ENCODE measurements around the gene POLR3B. TPM values are rescaled to one million over a fixed set of nuclear protein-coding genes. Genes with fewer than 3 reads are reported as not detected.
A peak's percentile ranks its signal among the peaks of the same experiment; 100 is the strongest.

POLR3B gene
- polyA plus RNA-seq, 1 experiment: 14.1 TPM

DNA sequence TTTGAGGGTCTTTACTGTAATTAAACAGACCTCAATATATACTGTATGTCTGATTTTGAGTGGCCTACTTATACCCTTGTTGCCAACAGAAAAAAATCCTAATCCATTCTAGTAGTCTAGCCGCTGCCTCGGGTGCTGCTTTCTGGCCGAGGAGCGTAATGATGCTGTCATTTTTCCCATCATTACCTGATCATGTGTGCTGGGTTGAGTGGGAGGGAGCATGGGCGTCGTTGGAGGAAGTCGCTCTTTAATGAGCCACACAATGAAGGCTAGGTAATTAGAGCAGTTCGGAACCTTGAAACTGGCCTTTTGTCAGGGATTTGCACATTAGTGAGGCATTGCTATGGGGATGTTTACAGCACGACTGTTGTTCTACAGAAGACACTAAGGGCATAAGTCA lies 149.1 kb downstream of the POLR3B start:
- no peak overlapping the region for H3K4me3 ChIP-seq (ENCODE audit: low read depth, low read length)
- DNase-seq (ENCODE audit: low read depth, low spot score): no peak
- TF ChIP-seq, protein P1, sequence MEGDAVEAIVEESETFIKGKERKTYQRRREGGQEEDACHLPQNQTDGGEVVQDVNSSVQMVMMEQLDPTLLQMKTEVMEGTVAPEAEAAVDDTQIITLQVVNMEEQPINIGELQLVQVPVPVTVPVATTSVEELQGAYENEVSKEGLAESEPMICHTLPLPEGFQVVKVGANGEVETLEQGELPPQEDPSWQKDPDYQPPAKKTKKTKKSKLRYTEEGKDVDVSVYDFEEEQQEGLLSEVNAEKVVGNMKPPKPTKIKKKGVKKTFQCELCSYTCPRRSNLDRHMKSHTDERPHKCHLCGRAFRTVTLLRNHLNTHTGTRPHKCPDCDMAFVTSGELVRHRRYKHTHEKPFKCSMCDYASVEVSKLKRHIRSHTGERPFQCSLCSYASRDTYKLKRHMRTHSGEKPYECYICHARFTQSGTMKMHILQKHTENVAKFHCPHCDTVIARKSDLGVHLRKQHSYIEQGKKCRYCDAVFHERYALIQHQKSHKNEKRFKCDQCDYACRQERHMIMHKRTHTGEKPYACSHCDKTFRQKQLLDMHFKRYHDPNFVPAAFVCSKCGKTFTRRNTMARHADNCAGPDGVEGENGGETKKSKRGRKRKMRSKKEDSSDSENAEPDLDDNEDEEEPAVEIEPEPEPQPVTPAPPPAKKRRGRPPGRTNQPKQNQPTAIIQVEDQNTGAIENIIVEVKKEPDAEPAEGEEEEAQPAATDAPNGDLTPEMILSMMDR (IDR thresholded peaks at IDR 0.05; ENCODE audit: low read depth, low read length): no peak
- CTCF ChIA-PET: interaction anchor here (0.6 kb wide), 1 partner anchor 414 kb away, joined by 3 read pairs; no protein-coding TSS in a partner anchor
- H3K9me3 ChIP-seq (ENCODE audit: control insufficient read depth, insufficient read depth, low read length): no peaks in the 10 kb centered on the region
- H3K27me3 ChIP-seq (ENCODE audit: control insufficient read depth, insufficient read depth, low read length): no peaks in the 10 kb centered on the region
- no peak overlapping the region for H3K27ac ChIP-seq (ENCODE audit: low read depth, low read length)
- POLR2A ChIA-PET: no interaction called here

DNA sequence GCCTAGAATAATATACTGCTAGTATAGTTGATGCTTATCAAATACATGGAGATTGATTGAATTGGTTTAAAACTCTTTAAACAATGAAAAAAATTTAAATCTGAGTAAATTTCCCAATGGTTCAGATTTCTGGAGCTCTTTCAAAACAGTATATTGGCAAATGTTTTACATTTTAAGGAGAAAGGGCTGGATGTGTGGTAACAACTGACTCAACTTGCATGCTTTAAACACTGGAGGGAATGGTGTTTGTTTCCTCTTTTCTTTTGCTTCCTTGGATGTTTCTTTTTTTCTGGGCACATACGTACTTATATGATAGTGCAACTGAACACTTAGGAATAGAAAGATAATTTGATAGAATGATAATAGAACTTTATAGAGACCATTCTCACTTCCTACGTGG lies 151.4 kb downstream of the POLR3B start:
- ChIA-PET CTCF (no interaction called here), POLR2A (no interaction called here)
- TF ChIP-seq, protein P1 (IDR thresholded peaks at IDR 0.05; ENCODE audit: low read depth, low read length): no peak
- Histone ChIP-seq H3K9me3 (ENCODE audit: control insufficient read depth, insufficient read depth, low read length) (no peaks in the 10 kb centered on the region), H3K27me3 (ENCODE audit: control insufficient read depth, insufficient read depth, low read length) (no peaks in the 10 kb centered on the region), H3K4me3 (ENCODE audit: low read depth, low read length) (no peak overlapping the region), H3K27ac (ENCODE audit: low read depth, low read length) (no peak overlapping the region)
- DNase-seq (ENCODE audit: low read depth, low spot score): no peak

DNA sequence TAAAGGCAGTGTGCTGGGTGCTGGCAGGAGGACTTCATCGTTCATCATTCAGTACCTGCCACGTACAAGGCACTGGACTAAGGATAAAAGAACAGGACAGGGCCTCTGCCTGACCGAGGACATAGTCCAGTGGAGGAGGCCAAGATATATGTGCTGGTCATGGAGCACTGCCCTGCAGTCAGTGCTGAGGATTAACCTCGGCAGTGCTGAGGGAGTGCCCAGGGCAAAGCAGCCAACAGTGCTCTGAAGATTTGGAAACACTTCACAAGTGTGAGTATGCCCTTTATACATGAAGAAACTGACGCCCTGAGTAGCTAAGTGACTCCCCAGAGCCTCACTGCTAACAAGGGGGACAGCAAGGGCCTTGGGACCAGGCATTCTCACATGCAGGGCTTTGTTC lies 153.8 kb downstream of the POLR3B start:
- DNase-seq (ENCODE audit: low read depth, low spot score): no peak
- H3K4me3 ChIP-seq (ENCODE audit: low read depth, low read length): no peak overlapping the region
- CTCF ChIA-PET: no interaction called here
- no peak overlapping the region for H3K27ac ChIP-seq (ENCODE audit: low read depth, low read length)
- no peaks in the 10 kb centered on the region for H3K9me3 ChIP-seq (ENCODE audit: control insufficient read depth, insufficient read depth, low read length)
- no peaks in the 10 kb centered on the region for H3K27me3 ChIP-seq (ENCODE audit: control insufficient read depth, insufficient read depth, low read length)
- TF ChIP-seq, protein P1 (IDR thresholded peaks at IDR 0.05; ENCODE audit: low read depth, low read length): no peak
- POLR2A ChIA-PET: no interaction called here

DNA sequence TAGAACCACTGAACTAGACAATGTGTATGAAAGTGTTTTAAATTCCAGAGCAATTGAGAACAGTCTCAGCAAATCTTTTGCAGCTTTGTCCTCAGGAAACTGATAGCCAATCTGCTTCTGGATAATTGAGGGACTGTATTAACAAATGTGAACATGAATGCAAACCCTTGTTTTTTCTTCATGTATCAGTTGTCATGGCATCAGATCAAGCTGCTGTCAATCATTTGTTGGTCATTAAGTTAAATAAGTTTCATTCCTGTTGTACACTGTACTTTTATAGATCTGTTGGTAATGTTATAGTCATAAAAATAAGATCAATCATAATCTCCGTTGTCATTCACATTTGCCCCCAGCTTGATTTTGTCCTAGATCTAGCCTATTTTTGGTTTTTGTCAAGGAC lies 159.8 kb downstream of the POLR3B start:
- Histone ChIP-seq H3K9me3 (ENCODE audit: control insufficient read depth, insufficient read depth, low read length) (no peaks in the 10 kb centered on the region), H3K27ac (ENCODE audit: low read depth, low read length) (no peak overlapping the region), H3K4me3 (ENCODE audit: low read depth, low read length) (no peak overlapping the region), H3K27me3 (ENCODE audit: control insufficient read depth, insufficient read depth, low read length) (no peaks in the 10 kb centered on the region)
- TF ChIP-seq, protein P1 (IDR thresholded peaks at IDR 0.05; ENCODE audit: low read depth, low read length): no peak
- no peak for DNase-seq (ENCODE audit: low read depth, low spot score)
- CTCF ChIA-PET: no interaction called here
- POLR2A ChIA-PET: no interaction called here

DNA sequence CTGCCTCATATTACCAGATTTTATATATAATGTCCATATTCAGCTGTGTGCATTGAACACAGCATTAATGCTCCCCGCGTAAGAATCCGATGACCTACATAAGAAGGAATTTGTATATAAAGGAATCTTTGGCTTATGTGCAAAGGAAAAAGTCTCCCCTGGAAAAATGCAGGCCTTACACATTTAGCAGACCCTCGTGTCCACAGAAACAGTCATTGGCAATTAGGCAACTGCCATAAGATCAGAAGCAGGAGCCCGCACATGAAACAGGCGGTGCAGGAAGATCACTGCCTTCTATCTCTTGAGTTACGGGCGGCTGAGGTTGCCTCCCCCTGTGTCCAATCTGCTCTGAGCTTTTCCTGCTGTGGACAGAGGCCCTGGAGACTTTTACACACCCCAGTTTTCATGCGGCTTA lies 162.1 kb downstream of the POLR3B start:
- H3K9me3 ChIP-seq (ENCODE audit: control insufficient read depth, insufficient read depth, low read length): no peaks in the 10 kb centered on the region
- ChIA-PET CTCF (no interaction called here), POLR2A (no interaction called here)
- TF ChIP-seq, protein P1 (IDR thresholded peaks at IDR 0.05; ENCODE audit: low read depth, low read length): no peak
- no peaks in the 10 kb centered on the region for H3K27me3 ChIP-seq (ENCODE audit: control insufficient read depth, insufficient read depth, low read length)
- peak overlapping the region; percentile 40 for H3K27ac ChIP-seq (ENCODE audit: low read depth, low read length)
- H3K4me3 ChIP-seq (ENCODE audit: low read depth, low read length): no peak overlapping the region; the same call in 1 of the 2 replicates
- DNase-seq (ENCODE audit: low read depth, low spot score): peak; percentile 54

Measured in AG04450 (cell line).